ENCODE results near the gene ERC2. TPM values are rescaled to one million over a fixed set of nuclear protein-coding genes. Genes with fewer than 3 reads are reported as not detected.

The ERC2 gene
- total RNA-seq, 2 experiments from 2014 or later = not detected

DNA sequence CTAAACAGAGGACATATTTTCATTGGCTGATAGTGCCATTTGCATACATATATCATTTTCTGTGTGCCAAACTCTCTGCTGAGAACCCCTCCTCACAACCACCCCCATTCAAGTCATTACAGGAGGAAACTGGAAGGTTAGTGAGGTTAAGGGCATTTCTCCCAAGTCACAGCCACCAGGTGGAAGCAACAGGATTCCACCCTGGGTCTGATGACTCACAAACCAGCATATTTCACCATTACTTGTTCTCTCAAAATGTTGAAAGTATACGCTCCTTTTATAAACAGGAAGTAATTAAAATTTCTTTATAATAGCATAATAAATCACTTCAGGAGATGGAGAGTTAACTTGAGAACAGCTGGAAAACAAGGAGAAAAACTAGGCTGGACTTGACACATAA lies 582.5 kb downstream of the ERC2 start:
- Mint-ChIP-seq H3K27me3 (no peaks in the 10 kb centered on the region), H3K4me3 (no peak overlapping the region), H3K4me1 (no peaks in the 10 kb centered on the region), H3K9me3 (no peaks in the 10 kb centered on the region), H3K27ac (no peak overlapping the region), H3K36me3 (no peaks in the 10 kb centered on the region)
- ATAC-seq (ENCODE audit: low read depth) = no peak
- POLR2A ChIA-PET = no interaction called here
- DNase-seq = no peak

DNA sequence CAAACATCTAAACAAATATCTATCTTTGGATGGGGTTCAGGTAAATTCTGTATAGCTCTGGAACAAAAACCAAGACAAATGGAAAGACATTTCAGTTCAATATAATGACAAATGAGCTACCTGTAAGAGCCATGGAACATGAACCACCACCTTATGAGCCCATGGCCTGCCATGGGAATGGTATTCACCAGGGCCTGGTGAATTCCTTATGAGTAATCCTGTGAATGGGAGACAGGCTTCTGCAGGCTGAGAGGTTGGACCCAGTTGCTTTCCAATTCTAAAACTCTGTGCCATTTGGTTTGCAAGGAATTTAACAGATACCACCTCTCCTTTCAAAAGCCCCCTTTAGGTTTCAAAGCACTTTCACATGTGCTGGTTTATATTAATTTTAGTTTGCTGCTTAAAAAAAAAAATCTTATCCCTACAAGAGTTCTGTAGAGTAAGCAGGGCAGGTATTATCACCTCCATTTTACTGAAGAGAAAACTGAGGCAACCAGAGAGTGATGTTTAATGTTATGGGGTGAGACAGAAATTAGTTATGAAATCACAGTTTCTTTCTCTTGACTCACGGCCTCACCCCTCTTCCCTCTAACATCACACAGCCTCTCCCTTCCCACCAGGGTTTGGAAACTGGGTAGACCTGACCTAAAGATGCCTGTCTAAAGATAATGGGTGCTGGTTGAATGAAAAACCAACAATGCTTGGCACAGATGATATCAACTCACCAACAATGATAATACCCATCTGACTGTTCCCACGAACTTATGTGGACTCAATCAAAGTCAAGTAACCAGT lies 583.6 kb downstream of the ERC2 start:
- H3K27me3 Mint-ChIP-seq = no peaks in the 10 kb centered on the region
- H3K4me1 Mint-ChIP-seq = no peaks in the 10 kb centered on the region
- DNase-seq (no peak), ATAC-seq (ENCODE audit: low read depth) (no peak)
- H3K27ac Mint-ChIP-seq = no peak overlapping the region
- no peaks in the 10 kb centered on the region for H3K9me3 Mint-ChIP-seq
- POLR2A ChIA-PET = no interaction called here
- no peaks in the 10 kb centered on the region for H3K36me3 Mint-ChIP-seq
- no peak overlapping the region for H3K4me3 Mint-ChIP-seq

- POLR2A ChIA-PET = no interaction called here
- DNase-seq = no peak
- Mint-ChIP-seq H3K4me1 (no peaks in the 10 kb centered on the region), H3K36me3 (no peaks in the 10 kb centered on the region), H3K27ac (no peak overlapping the region), H3K9me3 (no peaks in the 10 kb centered on the region), H3K27me3 (no peaks in the 10 kb centered on the region), H3K4me3 (no peak overlapping the region)
- no peak for ATAC-seq (ENCODE audit: low read depth)
Observed at GRCh38 chr3:55884066-55884465, 584.2 kb downstream of the ERC2 start.

DNA sequence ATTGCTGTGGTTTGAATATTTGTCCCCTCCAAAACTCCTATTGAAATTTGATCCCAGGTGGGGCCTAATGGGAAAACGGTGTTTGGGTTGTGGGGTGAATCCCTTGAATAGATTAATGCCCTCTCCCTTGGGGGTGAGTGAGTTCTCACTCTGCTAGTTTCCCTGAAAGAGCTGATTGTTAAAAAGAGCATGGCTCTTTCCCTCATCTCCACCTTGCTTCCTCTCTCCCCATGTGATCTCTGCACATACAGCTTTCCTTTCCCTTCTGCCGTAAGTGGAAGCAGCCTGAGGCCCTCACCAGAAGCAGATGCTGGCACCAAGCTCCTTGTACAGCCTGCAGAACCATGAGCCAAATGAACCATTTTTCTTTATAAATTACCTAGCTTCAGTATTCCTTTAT lies 586.3 kb downstream of the ERC2 start:
- Mint-ChIP-seq H3K4me3 (no peak overlapping the region), H3K9me3 (no peaks in the 10 kb centered on the region), H3K27me3 (no peaks in the 10 kb centered on the region), H3K36me3 (no peaks in the 10 kb centered on the region), H3K27ac (no peak overlapping the region), H3K4me1 (no peaks in the 10 kb centered on the region)
- ATAC-seq (ENCODE audit: low read depth) = no peak
- POLR2A ChIA-PET = no interaction called here
- DNase-seq = no peak

GRCh38 chr3:55880357-55880756 lies 587.9 kb downstream of the ERC2 start:
- ATAC-seq (ENCODE audit: low read depth) = no peak

DNA sequence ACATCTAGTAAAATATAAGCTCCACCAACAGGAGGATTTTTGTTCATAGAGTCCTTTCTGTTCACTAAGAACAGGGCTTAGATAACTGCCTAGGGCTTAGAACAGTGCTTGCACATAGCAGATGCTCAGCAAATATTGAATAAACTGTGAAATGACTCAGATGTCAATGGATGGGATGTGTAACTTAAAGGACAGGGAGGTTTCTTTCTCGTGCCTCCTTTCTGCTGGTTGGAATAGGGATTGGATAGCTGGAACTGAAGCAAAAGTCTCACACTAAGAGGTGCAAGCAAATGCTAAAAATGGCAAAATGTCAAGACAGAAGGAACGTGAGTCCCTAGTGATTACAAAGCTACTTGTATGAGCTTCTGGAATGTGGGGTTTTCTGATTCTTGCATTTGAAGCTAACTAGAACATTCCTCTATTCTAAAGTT lies 588.4 kb downstream of the ERC2 start:
- DNase-seq (no peak), ATAC-seq (ENCODE audit: low read depth) (no peak)
- no peaks in the 10 kb centered on the region for H3K9me3 Mint-ChIP-seq
- no peak overlapping the region for H3K4me3 Mint-ChIP-seq
- no peaks in the 10 kb centered on the region for H3K4me1 Mint-ChIP-seq
- H3K36me3 Mint-ChIP-seq = no peaks in the 10 kb centered on the region
- no peak overlapping the region for H3K27ac Mint-ChIP-seq
- no peaks in the 10 kb centered on the region for H3K27me3 Mint-ChIP-seq
- POLR2A ChIA-PET = no interaction called here

More at GRCh38 chr3:55880357-55880756, 587.9 kb downstream of the ERC2 start:
- POLR2A ChIA-PET = no interaction called here
- DNase-seq = no peak
- Mint-ChIP-seq H3K27ac (no peak overlapping the region), H3K9me3 (no peaks in the 10 kb centered on the region), H3K4me1 (no peaks in the 10 kb centered on the region), H3K36me3 (no peaks in the 10 kb centered on the region), H3K27me3 (no peaks in the 10 kb centered on the region), H3K4me3 (no peak overlapping the region)

GRCh38 chr3:55877703-55878102 lies 590.6 kb downstream of the ERC2 start:
- Mint-ChIP-seq H3K36me3 (no peaks in the 10 kb centered on the region), H3K4me3 (no peak overlapping the region), H3K27me3 (no peaks in the 10 kb centered on the region), H3K9me3 (no peaks in the 10 kb centered on the region), H3K27ac (no peak overlapping the region), H3K4me1 (no peaks in the 10 kb centered on the region)
- DNase-seq (no peak), ATAC-seq (ENCODE audit: low read depth) (no peak)
- POLR2A ChIA-PET = no interaction called here

- Mint-ChIP-seq H3K4me1 (no peaks in the 10 kb centered on the region), H3K9me3 (no peaks in the 10 kb centered on the region), H3K36me3 (no peaks in the 10 kb centered on the region), H3K4me3 (no peak overlapping the region), H3K27me3 (no peaks in the 10 kb centered on the region), H3K27ac (no peak overlapping the region)
- no peak for ATAC-seq (ENCODE audit: low read depth)
- no peak for DNase-seq
- POLR2A ChIA-PET = no interaction called here
Observed at GRCh38 chr3:55876560-55876959, 591.7 kb downstream of the ERC2 start.

GRCh38 chr3:55875113-55875512 lies 593.2 kb downstream of the ERC2 start:
- Mint-ChIP-seq H3K36me3 (no peaks in the 10 kb centered on the region), H3K27me3 (no peaks in the 10 kb centered on the region), H3K27ac (no peak overlapping the region), H3K9me3 (no peaks in the 10 kb centered on the region), H3K4me3 (no peak overlapping the region), H3K4me1 (no peaks in the 10 kb centered on the region)
- POLR2A ChIA-PET = no interaction called here
- DNase-seq (no peak), ATAC-seq (ENCODE audit: low read depth) (no peak)

- DNase-seq = no peak
- H3K36me3 Mint-ChIP-seq = no peaks in the 10 kb centered on the region
- H3K27me3 Mint-ChIP-seq = no peaks in the 10 kb centered on the region
- POLR2A ChIA-PET = no interaction called here
- H3K4me1 Mint-ChIP-seq = no peaks in the 10 kb centered on the region
- no peaks in the 10 kb centered on the region for H3K9me3 Mint-ChIP-seq
- no peak overlapping the region for H3K4me3 Mint-ChIP-seq
- H3K27ac Mint-ChIP-seq = no peak overlapping the region
- ATAC-seq (ENCODE audit: low read depth) = no peak
Observed at GRCh38 chr3:55873523-55874254, 594.6 kb downstream of the ERC2 start.

GRCh38 chr3:55870594-55870993 lies 597.7 kb downstream of the ERC2 start:
- Mint-ChIP-seq H3K27me3 (no peaks in the 10 kb centered on the region), H3K27ac (no peak overlapping the region), H3K36me3 (no peaks in the 10 kb centered on the region), H3K4me3 (no peak overlapping the region), H3K4me1 (no peaks in the 10 kb centered on the region), H3K9me3 (no peaks in the 10 kb centered on the region)
- POLR2A ChIA-PET = no interaction called here
- ATAC-seq (ENCODE audit: low read depth) (no peak), DNase-seq (no peak)

DNA sequence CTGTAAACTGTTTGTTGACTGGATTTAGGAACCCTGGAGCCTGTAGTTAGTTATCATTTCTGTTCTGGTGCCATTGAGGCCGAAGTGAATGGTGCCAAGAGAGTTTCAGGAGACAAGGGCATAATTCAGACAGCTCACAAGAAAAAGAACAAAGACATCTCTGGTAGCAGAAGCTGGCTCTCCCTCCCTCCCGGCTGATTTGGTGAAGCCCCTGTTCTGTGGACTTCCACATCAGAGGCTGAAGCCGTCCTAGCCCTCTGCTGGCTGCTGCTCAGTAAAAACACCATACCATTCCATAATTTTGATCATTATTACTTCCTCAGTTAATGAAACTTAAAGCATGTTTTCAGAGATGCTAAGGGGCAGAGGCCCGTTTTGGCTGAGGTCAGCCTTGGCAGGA lies 599.9 kb downstream of the ERC2 start:
- Mint-ChIP-seq H3K36me3 (no peaks in the 10 kb centered on the region), H3K4me1 (no peaks in the 10 kb centered on the region), H3K27me3 (no peaks in the 10 kb centered on the region), H3K4me3 (no peak overlapping the region), H3K27ac (no peak overlapping the region), H3K9me3 (no peaks in the 10 kb centered on the region)
- ATAC-seq (ENCODE audit: low read depth) (no peak), DNase-seq (no peak)
- POLR2A ChIA-PET = no interaction called here

- Mint-ChIP-seq H3K4me3 (no peak overlapping the region), H3K4me1 (no peaks in the 10 kb centered on the region), H3K27ac (no peak overlapping the region), H3K9me3 (no peaks in the 10 kb centered on the region), H3K27me3 (no peaks in the 10 kb centered on the region), H3K36me3 (no peaks in the 10 kb centered on the region)
- DNase-seq (no peak), ATAC-seq (ENCODE audit: low read depth) (no peak)
- POLR2A ChIA-PET = no interaction called here
Observed at GRCh38 chr3:55863028-55863427, 605.2 kb downstream of the ERC2 start.

DNA sequence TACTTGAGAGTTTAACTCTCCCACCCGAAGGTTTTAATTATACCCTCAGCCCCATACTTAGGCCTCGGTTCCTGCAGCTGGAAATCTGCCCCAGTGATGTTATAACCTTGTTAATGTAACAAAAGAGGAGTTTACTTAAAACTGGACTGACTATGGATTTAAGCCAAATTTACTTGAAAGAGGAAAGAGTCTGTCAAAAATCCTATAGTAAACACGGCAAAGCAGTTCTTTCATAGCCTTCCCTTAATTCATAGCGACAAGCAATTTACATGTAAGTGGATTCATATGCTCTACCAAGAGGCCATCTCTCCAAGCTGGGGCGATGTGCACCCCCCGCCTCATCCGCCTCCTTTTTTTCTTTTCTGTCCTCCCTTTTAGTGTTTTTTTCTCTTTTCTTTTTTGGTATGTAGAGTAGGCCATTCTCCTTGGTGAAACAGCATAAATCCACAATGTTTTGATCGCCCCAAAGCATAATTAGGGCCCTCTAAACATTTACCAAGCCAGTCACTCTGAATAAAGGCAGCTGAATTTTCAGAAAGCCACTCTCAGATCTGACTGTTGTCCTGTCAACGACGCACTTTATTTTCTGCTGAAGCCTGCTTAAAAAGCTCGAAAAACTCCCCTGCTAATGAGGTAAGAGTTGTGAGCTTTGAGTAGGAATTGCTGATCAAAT lies 608.1 kb downstream of the ERC2 start:
- Mint-ChIP-seq H3K36me3 (no peaks in the 10 kb centered on the region), H3K9me3 (no peaks in the 10 kb centered on the region)

More for the DNA sequence above, 608.1 kb downstream of the ERC2 start:
- Mint-ChIP-seq H3K4me1 (no peaks in the 10 kb centered on the region), H3K27ac (no peak overlapping the region), H3K27me3 (no peaks in the 10 kb centered on the region), H3K4me3 (no peak overlapping the region)
- POLR2A ChIA-PET = no interaction called here
- DNase-seq (no peak), ATAC-seq (ENCODE audit: low read depth) (no peak)

Data from activated naive CD8-positive, alpha-beta T cell treated with anti-CD3 and anti-CD28 coated beads, Interleukin-2, amount 10 ng/mL, durations not matched to agents 7 days and 5 days (primary cell).